CD4-positive, alpha-beta T cell treated with Interleukin-2 at 100 ng/mL for 4 hours (primary cell): ENCODE measurements around the gene TMEM165.

Source experiments
- DNase-seq: peaks from one replicate; pipeline ENCODE4 v3.0.0-alpha.2; 2020; ENCODE audit warnings: low spot score

TMEM165 gene

DNA sequence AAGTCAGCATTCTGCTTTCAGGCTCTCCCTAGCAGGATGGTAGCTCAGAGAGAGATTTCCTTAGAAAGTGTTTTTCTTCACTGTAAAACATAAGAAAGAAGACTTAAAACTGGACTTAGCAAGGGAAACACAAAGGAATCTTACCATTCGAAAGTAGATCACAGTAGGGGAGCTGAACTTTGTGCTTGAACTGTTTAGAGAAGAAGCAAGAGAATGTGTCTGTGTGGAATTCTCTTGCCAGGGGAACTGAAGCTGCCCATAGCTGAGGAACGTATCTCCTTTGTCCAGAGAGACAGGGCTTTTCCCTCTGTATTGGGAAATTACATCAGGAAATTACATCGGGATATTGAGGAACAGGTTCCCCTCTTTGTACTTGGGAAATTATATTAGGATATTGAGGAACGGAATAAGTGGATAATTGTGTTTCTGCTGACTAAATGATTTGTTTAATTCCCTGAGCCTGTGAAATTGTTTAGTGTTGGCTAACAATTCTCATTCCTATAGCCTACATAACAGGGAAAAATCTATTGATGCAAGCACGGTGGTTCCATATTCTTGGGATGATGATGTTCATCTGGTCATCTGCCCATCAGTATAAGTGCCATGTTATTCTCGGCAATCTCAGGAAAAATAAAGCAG, 28.6 kb upstream of the TMEM165 start:
- no peak for DNase-seq

DNA sequence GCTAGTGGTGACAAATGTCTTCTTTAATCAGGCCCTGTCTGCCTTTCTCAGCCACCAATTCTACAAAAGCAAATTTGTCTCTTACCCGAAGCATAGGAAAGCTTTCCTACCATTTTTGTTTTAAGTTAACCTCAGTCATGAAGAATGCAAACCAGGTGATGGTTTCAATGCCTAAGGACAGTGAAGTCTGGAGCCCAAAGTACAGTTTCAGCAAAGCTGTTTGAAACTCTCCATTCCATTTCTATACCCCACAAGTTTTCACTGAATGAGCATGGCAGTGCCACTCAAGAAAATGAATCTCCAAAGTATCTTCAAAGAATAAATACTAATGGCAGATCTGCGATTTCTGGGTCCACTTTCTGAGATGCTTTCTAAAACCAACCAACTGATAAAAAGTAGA, 25.8 kb upstream of the TMEM165 start:
- no peak for DNase-seq

DNA sequence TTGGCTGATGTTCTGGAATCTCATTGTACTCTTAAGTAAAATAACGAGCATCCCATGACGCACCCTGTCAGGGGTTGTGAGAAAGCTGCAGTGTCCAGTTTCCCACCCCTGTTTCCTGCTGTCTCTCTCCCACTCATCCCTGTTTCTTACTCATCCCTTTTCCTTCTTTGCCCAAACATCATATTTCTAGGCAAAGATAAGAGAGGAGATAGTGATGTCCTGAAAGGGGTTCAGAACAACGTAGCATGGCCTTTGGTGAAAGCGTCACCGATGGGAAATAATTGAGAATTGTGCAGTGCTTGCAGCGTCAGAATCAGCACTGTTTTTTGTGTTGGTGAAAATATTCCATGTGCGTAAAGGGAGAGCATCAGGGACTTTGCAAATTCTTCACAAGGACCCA, 23.5 kb upstream of the TMEM165 start:
- DNase-seq, result no peak

DNA sequence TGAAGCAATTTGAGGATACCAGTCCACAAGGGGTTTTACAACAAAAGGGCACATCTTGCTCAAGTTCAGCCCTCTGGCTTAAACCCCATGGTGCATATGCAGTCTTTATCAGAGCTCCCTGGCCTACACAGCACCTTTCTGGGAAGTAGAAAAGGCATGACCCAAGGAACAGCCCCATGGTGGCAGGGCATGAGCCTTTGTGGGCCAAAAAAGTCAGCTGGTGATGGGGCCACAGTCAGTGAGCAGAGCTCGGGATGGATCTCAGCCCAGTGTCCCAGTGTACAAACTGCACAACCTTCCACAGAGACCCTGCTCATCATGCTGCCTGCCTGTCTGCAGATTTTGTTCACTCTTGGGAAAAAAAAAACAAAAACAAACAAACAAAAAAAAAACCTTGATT, 22.3 kb upstream of the TMEM165 start:
- DNase-seq, result no peak

DNA sequence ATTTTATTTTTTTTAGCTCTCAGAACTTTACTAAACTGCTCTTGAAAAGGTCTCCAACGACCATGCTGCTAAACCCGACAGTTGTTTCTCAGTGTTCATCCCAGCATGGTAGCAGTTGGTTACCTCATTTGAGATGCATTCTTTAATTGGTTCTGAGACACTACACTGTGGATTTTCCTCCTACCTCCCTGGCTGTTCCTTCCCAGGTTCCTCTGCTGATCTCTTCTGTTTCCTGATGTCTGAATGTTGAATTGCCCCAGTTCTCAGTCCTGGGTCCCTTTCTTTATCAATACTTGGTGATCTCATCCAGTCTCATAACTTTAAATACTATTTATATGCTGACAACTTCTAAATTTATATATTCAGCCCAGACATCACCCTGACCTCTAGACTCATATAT, 19.1 kb upstream of the TMEM165 start:
- DNase-seq, result no peak

DNA sequence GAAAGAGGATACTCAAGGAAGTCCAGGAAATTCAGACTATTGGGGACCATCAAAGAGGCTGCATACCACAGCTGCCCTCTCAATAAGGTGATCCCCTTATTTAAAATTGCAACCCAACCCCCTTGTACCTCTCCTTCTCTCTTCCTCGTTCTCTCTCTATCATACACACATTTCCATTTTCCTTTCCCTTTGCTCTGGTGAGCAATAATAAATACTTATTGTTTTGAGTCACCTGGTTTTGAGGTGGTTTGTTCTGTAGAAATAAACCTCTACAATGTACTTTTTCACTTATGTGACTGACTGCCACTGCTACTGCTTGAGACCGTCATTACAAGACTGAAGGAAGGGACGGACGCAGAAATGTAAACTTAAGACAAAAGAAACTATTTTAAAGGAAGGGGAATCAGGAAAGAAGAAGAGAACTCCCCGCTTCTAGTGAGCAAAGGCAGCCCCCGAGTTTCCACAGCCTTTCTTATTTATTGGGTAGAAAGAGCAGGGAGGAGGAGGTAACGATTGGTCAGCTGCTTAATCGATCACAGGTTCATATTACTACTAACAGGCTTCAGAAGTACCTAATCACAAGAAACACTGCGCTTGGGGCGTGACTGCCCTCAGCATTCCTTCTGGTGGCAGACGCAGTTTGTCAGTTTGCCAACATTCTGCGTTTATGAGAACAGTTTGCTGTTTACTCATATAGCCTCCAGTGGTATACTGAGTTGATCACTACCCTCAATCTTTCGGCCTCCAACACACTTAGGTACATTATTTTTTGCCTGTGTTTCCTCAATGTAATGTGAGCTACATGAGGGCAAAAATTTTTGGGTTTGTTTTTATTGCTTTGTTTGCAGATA, 16.9 kb upstream of the TMEM165 start:
- no peak for DNase-seq

DNA sequence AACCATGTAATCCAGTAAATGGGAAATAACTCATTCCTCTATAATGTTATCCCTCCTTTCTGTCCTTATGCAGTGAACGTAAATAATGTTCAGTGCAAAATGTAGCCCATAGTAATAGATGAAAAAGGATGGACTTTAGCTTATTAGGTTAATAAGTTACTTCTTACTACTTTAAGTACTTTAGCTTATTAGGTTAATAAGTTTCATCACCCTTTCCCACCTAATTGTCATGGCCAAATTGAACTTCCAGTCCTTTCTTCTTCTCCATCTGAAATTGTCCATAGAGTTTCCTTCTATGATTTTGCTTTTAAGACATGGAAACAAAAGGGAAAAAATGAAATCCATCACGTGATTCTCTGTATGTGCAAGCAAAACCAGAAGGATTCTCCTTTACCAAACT, 15.2 kb upstream of the TMEM165 start:
- DNase-seq, result no peak

DNA sequence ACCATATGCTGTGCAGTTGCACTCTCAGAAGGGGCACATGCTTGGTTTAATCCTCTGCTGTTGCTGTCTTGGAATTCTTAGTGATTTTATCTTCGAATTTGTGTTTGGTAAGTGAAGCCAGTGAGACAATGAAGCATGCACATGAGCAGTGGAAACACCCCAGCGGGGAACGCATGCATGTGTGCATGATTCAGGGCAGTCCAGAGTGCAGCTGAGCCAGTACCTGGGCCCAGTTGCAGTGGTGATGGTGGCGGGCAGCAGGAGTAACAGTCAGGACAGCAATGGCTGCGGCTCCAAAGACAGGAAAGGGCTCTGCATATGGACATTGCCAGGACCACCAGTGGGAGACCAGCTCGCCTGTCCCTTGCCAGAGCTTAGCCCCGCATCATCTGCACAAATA, 14.3 kb upstream of the TMEM165 start:
- no peak for DNase-seq

DNA sequence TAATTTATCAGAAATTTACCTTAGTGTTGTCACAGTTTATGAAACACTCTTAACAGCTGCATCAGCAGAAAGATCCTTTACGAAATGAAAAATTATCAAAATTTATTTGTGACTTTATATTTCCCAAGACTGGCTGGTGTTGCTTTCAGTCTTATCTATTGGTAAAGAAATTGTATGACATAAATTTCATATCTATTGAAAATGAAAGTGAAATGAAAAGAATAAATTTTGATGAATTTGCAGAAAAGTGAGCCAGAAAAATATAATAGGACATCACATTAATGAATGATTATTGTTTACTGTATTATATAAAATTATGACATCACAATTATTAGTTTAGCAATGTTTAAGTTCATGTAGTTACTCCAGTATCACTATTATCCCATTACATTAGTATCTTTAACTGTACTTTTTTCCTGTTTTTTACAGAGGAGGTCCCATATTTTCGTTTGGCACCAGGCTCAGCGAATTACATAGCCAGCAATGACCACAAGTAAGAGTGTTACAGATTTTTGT, 13.2 kb upstream of the TMEM165 start:
- DNase-seq, result no peak

DNA sequence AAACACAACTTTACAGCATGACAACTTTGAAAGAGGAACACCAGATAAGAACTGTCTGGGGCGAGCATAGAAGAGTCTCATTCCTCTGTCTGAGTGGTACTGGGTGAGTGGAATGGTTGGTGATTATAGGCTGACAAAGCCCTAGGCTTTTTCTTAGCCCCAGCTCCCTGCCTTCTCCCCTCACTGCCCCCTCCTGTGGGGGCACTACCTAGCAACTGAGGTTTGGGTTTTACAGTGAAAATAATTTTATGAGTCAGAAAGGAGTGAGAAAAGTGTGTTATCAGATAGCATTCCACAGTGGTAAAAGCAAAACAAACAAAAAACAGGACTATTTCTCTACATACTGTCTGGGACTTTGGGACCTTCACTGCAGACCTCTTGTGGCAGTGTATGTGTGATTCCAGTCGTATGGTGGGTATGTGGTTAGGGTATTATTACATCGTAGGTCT, 10.5 kb upstream of the TMEM165 start:
- DNase-seq, result no peak

DNA sequence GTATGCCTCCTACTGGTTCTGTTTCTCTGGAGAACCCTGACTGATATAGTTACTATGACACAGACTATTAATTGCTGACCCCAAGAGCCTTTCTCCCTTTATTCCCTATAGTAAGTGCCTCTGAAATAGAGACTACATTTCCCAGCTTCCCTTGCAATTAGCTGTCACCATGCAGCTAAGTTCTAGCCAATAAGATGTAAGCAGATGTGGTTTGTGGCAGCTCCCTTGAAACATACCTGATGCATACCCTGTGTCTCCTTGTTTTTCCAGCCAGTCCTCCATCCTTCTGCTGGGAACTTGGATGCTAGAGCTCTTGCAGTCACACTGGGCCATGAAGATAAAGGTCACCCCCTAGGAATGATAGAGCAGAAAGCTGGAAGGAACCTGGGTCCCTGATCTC, 9.7 kb upstream of the TMEM165 start:
- DNase-seq, result no peak

DNA sequence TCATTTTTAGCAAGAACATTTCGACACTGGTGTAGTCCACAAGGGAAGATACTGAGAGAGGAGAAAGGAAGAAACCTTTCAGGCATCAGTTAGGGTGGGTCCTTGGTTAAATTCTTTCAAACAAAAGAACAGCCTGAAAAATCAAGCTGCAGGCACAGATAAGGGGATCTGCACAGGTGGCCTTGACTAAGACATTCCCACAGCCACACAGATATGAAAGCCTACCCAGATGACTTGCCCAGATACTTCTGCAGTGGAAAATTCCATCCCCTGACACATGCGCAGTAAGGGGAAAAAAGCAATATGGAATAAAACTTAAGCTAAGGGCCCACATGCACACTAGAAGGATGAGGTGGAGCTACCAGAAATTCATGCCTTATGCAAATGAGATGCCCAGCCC, 8.9 kb upstream of the TMEM165 start:
- DNase-seq, result no peak

DNA sequence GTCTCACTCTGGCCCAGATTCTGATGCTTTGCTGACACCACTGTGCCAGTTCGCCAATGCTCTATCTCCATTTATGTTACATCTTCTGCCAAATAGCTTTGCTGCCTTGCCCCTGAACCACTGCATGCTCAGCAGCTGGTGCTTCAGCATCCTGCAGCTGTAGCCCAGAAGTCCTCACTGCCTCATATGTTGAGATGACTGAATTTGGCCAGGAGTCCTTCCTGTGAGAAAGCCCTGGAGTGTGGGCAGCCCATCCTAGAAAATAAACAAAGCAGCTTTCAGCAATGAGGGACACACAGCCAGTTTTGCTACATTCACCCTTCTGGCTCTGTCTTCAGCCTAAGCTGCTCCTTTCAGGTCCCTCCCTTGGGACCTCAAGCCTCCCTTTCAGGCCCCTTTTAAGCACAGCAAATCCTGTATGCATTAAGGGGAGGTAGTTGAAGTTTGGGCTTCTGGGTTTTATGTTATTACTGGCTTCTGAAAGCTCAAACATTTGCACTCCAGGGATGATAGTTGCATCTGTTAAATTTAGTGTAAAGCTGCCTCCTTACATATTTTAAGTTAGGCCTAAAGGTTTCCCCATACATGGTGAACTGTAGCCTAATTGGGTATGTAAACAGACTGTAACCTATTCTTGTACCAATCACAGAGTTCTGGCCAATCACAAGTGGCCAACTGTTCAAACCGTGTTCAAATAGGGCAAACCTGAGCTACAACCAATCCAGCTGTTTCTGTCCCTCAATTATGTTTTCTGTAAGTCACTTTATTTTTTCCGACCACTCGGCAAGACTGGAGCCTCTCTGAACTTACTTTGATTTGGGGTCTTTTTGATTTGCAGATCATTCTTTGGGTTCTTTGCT, 2.1 kb upstream of the TMEM165 start:
- DNase-seq, result no peak

DNA sequence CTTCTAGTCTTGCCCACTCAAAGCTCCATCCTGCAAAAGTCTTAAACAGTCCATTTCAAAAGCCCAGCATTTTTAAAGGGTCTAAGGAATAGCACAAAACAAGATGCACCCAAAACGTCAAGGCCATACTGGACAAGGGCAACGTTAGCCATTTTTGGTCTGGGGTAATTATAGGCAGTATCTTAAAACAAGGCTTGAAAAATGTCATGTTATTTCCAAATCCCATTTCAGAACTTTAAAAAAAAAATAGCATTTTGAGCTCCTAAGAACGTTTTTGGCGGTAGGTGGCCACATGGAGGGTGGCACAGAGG, 584 bp upstream of the TMEM165 start:
- DNase-seq, result no peak

DNA sequence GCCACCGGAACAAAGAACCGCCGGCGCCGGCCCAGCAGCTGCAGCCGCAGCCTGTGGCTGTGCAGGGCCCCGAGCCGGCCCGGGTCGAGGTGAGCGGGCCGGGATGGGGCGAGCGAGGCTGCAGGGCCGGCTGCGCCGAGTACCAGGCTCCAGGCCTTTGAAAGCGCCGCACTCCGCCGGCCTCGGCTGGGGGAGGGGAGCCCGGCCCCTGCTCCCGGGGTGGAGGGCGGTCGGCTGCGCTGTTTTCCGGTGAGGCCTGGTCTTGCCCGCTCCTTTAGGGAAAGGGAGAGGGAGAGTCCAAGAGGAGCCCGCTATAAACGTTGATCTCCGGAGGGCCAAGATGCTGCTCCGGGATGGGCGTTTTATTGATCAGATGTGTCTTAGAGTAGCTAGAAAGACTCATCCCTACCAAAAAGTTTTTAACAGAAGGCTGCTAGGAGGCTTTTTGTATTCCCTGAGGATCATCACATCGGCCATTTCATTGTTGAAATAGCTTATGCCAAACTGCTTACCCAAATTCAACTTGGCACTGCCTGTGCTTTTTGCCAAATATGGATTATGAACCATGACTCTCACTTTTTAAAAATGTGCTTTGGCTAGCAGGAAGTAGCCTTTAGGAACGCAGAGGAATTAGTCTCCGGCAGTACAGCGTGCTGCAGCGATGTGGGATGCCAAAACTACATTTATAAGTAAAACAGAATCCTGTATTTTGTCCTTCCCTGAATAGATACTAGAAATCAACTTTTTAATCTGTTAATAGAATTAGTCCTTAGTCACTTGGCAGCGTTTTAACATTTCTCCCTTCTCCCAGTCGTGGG, 760 bp downstream of the TMEM165 start:
- DNase-seq, result peak; percentile 15

DNA sequence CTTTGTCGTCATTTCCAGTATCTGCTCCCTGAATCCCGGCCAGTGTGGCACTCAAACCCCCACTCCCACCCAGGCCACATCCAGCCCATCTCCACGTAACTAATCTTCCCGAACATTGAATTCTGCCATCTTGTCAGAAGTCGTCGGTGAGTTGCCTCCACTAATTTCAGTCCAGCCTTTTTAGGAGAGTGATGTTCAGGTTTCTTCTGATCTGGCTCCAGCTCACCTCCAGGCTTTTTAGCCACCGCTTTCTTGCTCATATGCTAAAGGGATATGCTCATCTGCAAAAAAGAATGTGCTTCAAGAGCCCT, 1.3 kb downstream of the TMEM165 start:
- no peak for DNase-seq

DNA sequence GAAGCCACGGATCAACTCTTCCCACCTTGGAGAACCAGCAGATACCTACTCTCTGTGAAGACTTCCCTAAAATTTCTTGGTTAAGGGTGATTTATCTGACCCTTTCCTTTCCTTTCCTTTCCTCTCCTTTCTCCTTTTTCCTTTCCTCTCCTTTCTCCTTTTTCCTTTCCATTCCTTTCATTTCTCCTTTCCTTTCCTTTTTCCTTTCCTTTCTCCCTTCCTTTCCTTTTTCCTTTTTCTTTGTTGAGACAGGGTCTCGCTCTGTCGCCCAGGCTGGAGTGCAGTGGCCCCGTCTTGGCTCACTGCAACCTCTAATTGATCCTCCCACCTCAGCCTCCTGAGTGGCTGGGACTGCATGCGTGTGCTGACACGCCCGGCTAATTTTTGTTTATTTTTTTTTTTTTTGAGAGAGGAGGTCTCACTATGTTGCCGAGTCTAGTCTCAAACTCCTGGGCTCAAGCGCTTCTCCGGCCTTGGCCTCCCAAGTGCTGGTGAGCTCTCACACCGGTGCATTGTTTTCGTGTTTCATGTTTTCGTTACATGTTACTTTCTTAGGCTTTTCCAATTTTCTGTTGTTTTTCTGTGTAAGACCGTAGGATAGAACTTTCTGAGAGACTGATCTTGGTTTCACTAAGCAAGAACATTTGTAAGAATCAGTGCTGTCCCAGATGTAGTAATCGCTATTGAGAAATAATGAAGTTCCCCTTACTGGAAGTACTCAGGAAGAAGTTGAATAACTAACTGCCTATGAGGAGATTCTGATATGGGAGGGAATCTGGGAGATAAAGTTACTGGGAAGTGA, 2.0 kb downstream of the TMEM165 start:
- no peak for DNase-seq

DNA sequence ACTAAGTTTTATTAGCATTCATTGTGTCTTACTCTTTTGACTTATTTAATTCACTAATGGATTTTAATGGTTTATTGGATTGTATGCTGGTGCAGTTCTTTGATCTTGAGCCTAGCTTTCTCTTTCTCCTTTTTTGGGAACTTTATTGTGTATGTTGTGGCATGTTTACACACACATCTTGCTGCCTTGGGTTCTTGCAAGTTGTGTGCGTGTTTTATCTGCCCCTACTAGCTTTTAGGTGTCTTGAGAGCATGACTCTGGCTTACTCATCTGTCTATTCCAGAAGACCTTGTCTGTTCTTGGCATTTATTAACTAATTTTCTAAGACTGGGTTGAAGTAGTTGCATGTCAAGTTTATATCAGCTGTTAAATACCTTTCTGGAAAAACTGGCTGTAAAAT, 2.7 kb downstream of the TMEM165 start:
- DNase-seq, result no peak

DNA sequence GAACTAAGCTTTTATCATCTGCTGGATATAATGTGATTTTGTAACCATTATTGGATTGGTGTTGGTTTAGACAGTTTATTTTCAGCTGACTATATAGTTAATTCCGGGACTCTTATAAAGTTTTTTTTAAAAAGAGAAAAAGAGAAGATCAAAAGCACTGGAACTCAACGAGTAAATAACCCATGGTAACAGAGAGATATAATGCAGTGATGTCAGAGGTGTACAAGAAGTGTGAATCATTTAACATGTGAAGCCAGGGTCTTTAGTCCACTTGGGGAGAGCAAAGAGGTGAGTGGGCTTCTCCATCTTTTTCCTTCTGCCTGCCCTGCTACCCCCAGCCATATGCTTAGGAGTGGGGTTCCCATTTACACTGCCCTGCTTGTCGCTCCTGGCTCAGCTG, 3.2 kb downstream of the TMEM165 start:
- no peak for DNase-seq

DNA sequence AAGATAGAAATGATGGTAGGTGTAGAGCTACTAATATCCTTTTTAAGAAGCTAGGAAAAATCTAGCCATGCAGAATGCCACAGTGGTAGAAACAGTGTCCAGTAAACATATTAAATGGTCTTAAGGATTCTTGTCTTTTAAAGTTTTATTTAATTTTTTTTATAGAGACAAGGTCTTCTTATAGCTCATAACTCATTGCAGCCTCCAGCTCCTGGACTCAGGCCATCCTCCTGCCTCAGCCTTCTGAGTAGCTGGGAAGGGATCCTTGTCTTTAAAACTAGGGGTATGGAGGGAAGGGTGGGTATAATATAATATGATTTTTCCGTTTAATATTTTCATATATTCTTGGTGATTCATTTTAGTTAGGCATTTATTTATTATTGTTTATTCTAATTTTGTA, 3.8 kb downstream of the TMEM165 start:
- DNase-seq, result no peak

DNA sequence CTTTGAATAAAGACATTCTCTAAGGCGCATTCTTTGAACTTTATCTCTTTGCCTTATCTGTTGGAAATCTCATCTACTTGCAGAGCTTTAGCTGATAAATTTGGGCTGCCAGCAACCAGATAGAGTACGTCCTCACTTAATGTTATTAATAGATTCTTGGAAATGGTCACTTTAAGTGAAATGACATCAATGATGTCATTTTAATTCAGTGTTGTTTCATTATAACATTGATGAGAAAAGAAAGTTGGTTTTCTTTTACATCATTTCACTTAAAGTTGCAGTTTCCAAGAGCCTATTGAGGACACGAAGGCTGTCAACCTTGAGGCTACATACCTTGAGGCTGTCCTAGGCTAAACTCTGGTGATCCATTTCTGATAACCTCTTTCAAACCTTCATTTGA, 9.3 kb downstream of the TMEM165 start:
- no peak for DNase-seq
